Measurements from ENCODE around the gene IL6R.
A peak's percentile ranks its signal among the peaks of the same experiment; 100 is the strongest.

IL6R gene

GRCh38 chr1:154448331-154448811 lies 43.2 kb downstream of the IL6R start:
- DNase-seq (ENCODE audit: low read depth, low spot score) = no peak

DNA sequence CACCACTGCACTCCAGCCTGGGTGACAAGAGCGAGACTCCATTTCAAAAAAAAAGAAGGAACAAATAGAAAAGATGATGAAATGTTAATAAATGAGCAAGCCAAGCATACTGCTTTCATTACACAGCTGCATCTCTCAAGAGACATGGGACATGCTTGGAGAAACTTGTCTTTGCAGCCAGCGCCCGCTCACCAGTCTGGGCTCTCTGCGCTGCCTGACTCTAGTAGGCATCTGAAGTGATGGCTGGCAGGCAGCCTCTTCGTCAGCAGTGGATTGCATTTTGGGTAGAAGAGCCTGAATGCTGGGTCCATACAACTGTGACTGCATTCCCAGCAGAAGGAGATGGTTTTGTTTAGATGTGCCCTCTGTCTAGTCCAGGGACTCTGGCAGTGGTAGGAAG lies 48.0 kb downstream of the IL6R start:
- DNase-seq (ENCODE audit: low read depth, low spot score) = no peak

DNA sequence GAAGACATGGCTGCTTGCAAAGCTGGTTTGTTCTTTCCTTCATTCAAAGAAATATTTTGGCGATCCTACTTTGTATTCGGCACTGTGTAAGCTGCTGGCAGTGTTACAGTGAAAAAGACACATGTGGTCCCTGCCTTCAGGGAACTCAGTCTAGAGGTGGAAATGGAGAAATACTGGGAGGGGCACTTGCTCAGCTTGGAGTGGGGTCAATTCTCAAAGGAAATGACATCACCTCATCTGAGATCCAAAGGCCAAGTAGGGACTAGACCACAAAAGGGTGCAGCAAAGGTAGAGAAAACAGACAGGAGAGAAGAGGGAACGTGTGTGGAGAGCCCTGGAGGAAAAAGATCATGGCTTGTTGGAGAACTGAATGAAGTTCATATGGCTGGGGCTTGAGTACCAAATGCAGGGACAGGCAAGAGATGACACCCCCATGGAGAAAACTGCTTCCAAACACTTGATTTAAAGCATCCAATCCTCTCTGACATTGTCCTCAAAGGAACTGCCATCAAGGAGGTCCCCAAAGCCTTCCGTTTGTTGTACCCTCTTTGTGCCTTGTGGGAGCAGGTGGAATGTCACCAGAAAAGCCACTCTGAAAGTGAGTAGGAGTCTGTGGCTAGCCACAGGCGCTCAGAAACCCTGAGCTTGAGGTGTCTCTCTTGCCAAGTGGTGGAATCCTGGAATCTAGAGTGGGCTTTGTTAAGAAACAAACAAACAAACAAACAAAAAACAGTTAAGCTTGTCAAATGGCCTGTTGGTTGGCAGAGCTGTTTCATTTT lies 48.6 kb downstream of the IL6R start:
- DNase-seq (ENCODE audit: low read depth, low spot score) = no peak

DNA sequence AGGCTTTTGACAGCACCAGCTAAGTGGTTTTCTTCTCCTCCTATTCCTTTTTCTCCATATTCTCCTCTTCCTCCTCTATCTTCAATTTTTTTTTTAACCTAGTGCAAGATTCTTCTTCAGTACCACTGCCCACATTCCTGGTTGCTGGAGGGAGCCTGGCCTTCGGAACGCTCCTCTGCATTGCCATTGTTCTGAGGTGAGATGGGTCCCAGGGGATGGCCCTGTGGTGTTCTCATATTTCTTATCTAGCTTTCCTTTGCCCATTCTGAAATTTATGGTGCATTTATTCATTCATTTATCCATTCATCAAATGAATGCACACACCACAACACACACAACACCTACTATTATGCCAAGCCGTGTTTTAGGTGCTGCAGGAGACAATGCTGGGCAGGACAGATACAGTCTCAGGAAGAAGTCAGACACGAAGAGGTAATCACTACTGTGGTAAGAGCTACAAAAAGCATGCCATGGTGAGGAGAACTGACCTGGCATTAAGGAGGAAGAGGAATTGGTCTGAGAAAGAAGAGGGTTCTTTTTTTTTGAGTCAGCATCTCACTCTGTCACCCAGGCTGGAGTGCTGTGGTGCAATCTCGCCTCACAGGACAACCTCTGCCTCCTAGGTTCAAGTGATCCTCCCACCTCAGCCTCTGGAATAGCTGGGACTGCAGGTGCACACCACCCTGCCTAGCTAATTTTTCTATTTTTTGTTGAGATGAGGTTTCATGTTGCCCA lies 49.4 kb downstream of the IL6R start:
- DNase-seq (ENCODE audit: low read depth, low spot score) = no peak

- DNase-seq (ENCODE audit: low read depth, low spot score) = no peak
Observed at GRCh38 chr1:154456631-154457030, 51.5 kb downstream of the IL6R start.

DNA sequence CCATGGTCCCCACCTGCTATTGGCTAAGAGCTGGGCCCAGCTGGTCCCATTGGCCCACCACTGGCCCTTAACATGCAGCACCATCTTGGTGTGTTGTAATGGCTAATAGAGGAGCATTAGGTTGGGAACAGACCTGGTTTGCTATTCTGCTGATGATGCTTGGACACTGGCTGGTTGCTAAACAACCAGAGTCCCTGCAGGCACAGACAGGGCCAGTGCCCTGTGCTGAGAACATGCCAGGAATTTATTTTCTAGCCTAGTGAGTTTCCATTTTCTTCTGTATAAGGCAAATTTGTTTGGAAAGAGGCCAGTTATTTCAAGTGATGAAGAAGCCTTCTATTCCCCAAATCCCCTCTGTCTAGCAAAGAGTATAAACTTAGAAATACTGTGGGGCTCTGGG lies 53.9 kb downstream of the IL6R start:
- no peak for DNase-seq (ENCODE audit: low read depth, low spot score)

GRCh38 chr1:154460695-154461260 lies 55.6 kb downstream of the IL6R start:
- no peak for DNase-seq (ENCODE audit: low read depth, low spot score)

GRCh38 chr1:154463512-154463990 lies 58.4 kb downstream of the IL6R start:
- peak; percentile 36 for DNase-seq (ENCODE audit: low read depth, low spot score)

GRCh38 chr1:154465621-154466195 lies 60.6 kb downstream of the IL6R start:
- DNase-seq (ENCODE audit: low read depth, low spot score) = no peak

DNA sequence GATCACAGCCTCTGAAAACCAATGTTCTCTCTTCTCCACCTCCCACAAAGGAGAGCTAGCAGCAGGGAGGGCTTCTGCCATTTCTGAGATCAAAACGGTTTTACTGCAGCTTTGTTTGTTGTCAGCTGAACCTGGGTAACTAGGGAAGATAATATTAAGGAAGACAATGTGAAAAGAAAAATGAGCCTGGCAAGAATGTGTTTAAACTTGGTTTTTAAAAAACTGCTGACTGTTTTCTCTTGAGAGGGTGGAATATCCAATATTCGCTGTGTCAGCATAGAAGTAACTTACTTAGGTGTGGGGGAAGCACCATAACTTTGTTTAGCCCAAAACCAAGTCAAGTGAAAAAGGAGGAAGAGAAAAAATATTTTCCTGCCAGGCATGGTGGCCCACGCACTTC lies 61.1 kb downstream of the IL6R start:
- DNase-seq (ENCODE audit: low read depth, low spot score) = no peak

DNA sequence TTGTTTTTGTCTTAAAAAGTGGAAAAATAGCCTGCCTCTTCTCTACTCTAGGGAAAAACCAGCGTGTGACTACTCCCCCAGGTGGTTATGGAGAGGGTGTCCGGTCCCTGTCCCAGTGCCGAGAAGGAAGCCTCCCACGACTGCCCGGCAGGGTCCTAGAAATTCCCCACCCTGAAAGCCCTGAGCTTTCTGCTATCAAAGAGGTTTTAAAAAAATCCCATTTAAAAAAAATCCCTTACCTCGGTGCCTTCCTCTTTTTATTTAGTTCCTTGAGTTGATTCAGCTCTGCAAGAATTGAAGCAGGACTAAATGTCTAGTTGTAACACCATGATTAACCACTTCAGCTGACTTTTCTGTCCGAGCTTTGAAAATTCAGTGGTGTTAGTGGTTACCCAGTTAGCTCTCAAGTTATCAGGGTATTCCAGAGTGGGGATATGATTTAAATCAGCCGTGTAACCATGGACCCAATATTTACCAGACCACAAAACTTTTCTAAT lies 61.8 kb downstream of the IL6R start:
- DNase-seq (ENCODE audit: low read depth, low spot score) = no peak

DNA sequence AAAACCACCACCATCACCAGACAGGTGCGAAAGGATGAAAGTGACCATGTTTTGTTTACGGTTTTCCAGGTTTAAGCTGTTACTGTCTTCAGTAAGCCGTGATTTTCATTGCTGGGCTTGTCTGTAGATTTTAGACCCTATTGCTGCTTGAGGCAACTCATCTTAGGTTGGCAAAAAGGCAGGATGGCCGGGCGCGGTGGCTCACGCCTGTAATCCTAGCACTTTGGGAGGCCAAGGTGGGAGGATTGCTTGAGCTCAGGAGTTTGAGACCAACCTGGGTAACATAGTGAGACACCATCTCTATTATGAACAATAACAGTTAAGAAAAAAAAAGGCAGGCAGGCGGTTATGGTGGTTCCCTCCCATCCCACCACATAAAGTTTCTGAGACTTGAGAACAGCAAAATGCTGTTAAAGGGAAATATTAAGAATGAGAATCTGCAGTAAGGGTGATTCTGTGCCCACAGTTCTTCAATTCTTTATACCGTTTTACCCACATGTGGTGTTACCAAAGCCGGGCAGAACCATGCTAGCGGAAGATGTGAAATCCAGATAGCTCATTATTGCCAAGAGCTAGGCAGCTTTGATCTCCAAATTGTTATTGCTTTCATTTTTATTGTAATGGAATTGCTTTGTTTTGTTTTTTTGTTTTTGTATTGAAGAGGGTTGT lies 62.4 kb downstream of the IL6R start:
- no peak for DNase-seq (ENCODE audit: low read depth, low spot score)

- no peak for DNase-seq (ENCODE audit: low read depth, low spot score)
Observed at GRCh38 chr1:154468535-154469250, 63.5 kb downstream of the IL6R start.

- DNase-seq (ENCODE audit: low read depth, low spot score) = no peak
Observed at GRCh38 chr1:154469844-154470560, 64.9 kb downstream of the IL6R start.

DNA sequence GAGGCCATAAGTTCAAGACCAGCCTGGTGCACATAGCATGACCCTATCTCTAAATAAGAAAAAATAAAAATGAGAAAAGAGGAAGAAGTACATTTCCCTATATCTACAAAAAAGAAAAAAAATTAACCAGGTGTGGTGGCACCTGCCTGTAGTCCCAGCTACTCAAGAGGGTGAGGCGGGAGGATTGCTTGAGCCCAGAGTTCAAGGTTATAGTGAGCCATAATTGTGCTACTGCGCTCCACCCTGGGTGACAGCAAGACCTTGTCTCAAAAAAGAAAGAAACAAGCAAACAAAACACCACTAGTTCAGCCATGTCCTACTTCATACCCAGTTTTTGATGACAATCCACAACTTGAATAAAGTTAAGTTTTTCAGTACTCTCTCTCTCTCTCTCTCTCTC lies 66.2 kb downstream of the IL6R start:
- no peak for DNase-seq (ENCODE audit: low read depth, low spot score)

DNA sequence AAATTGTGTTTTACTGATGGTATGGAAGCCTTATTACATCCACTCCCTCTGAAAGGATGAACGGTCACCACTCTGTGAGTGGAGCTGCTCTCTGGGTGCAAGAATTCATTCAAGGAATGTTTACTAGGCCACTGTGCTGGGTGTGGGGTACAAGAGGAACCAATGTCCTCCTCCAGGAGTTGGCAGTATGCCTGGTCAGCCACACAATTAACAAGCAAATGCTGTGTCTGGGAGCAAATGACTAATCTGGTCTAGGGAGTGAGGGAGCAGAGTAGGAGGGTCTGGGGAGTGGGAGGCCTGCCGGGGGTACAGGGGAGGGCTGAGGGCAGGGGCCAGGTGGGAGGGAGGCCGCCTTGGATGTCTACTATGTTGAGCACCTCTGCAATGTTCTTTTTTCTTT lies 69.7 kb downstream of the IL6R start:
- DNase-seq (ENCODE audit: low read depth, low spot score) = no peak

DNA sequence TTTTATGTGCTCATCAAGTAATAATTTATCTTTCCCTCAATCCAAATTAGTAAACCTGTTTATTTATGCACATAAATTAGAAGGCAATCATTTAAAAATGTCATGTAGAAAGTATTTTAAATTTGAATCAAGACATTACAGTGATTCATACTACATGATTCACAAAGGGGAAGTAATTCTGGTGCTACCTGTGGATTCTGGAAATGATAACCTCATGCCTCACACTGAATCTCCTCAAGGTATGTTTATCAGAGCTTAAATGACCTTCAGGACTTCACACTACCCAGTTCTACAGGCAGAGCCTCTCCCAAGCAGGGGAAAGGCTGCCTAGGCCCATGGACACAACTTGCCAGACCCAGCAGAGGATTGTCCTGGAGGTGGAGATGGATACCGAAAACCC lies 71.6 kb downstream of the IL6R start:
- DNase-seq (ENCODE audit: low read depth, low spot score) = no peak

- DNase-seq (ENCODE audit: low read depth, low spot score) = no peak
Observed at GRCh38 chr1:154478013-154478412, 72.9 kb downstream of the IL6R start.

- DNase-seq (ENCODE audit: low read depth, low spot score) = no peak
Observed at GRCh38 chr1:154478639-154479038, 73.5 kb downstream of the IL6R start.

GRCh38 chr1:154479764-154480421 lies 74.8 kb downstream of the IL6R start:
- DNase-seq (ENCODE audit: low read depth, low spot score) = peak; percentile 34
